ENCODE measurements around the gene ARVCF.
"Not testable (repeated sequence)": the region's sequence is repeated elsewhere in the genome, so short reads cannot be mapped to it uniquely, and the experiment has no call there.

Gene ARVCF

GRCh38 chr22:19931514-19931913, 85.1 kb downstream of the ARVCF start:
- DNase-seq: no peak

- no peak for DNase-seq
Measured at GRCh38 chr22:19930551-19931486, 85.8 kb downstream of the ARVCF start.

- DNase-seq: no peak
Measured at GRCh38 chr22:19929586-19930550, 86.8 kb downstream of the ARVCF start.

- no peak for DNase-seq
Measured at GRCh38 chr22:19928207-19928606, 88.4 kb downstream of the ARVCF start.

- no peak for DNase-seq
Measured at GRCh38 chr22:19927696-19928095, 88.9 kb downstream of the ARVCF start.

- not testable (repeated sequence) for DNase-seq
Measured at GRCh38 chr22:19926028-19926427, 90.6 kb downstream of the ARVCF start.

- no peak for DNase-seq
Measured at GRCh38 chr22:19923914-19924513, 92.6 kb downstream of the ARVCF start.

- no peak for DNase-seq
Measured at GRCh38 chr22:19921544-19922081, 95.0 kb downstream of the ARVCF start.
